HG02840 (cell line): ENCODE measurements around the gene ADAMTS5.

ENCODE experiments used
- ATAC-seq: cut with Tn5 transposase; IDR thresholded peaks from one replicate; pipeline ENCODE4 v1.9.1; 2021; ENCODE audit warnings: mild to moderate bottlenecking, moderate library complexity, moderate number of reproducible peaks; ENCODE audit not compliant: unreplicated experiment, low FRiP score

The ADAMTS5 gene

DNA sequence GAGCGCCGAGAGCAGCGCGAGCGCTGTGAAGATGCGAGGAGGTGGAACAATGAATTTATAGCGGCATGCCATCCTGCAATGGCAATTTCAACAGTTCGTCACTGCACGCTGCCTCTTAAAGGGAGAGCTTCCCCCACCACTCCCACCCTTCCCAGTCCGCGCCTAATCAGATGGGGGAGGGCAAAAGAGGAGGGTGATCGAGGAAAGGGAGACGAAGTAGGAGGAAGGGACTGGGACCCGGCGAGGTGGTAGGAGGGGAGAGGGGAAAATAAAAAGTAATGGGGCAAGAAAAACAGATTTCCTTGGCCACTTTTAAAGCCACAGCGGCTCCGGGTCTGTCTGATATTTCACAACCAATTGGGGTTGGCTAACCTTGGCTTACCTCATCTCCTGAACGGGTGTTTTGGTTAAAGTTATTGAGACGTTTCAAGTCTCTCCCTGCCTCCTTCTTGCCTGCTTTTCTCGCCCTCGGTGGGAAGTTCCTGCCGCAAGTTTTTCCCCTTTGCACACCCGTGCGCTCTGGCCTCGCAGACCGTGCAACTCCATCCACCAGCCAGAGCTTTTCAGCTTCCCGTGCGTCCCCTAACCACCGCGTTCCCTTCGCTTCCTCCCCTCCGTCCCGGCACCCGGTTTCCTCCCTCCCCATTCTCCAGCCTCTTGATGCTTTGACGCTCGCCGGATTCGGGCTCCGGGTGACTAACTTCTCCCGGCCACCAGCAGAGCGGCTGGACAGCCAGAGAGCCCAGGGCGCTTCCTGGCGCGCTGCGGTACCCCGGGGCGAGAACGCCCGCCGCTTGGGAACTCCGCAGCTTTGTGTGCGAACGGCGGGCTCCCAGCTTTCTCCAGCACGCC is at the start of gene ADAMTS5:
ADAMTS5 (minus strand) TSS at position 27 of the 852 bp plus-strand sequence. CDS start 697 bp downstream, outside the sequence.
- ATAC-seq, result no peak

GRCh38 chr21:27001526-27001925 is 34.6 kb upstream of the ADAMTS5 start:
- ATAC-seq, result no peak

DNA sequence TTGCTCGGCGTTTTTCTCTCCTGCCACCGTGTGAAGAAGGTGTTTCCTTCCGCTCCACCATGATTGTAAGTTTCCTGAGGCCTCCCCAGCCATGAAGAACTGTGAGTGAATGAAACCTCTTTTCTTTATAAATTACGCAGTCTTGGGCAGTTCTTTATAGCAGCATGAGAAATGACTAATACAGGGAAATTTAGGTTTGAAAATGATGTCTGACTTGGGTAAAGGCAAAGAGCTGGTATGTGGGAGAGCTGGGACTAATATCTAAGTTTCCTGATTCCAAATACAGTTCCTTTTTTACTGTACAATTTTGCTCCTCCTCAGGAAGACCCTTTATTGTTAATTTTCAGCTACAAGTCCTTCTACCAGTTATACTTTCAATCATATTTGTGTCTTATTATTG is 16.7 kb upstream of the ADAMTS5 start:
- ATAC-seq, result no peak

DNA sequence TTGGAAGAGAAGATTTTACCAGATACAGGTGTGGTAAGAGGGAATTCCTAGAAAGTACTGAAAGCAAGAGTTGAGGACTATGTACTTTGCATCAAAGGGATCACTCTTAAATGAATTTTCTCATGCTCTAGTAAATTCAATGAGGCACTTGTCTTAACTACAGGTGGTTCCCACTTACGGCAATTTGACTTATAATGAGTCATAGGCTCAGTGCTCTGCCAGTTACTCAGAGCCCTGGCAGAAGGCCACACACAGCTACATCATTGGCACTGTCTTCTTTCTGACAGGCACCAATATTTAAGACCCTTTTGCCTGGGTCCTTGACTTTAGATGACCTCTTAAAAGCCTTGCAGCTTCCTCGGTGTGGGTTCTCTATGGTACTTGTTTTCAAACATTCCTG is 15.9 kb upstream of the ADAMTS5 start:
- ATAC-seq, result no peak

- no peak for ATAC-seq
Observed at GRCh38 chr21:26977746-26978145, 10.9 kb upstream of the ADAMTS5 start.

GRCh38 chr21:26973226-26973625 is 6.3 kb upstream of the ADAMTS5 start:
- ATAC-seq, result no peak

DNA sequence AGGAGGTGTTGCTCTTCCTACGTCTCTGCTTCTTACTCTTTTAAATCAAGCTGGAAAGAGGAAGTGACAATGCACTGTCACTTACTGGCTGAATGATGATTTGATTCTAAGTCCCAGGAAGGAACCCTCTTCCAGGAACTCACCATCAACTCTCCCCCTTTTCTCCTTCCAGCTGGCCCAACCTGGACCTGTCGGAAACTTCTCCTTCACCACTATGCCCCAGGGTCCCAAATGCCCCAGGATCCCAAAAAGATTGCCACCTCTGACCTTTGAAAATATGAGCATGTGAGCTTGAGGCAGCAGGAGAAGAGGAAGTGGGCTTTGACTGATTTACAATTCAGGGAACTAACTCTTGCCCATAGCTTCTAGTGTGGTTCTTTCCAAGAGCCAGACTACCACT is 5.3 kb upstream of the ADAMTS5 start:
- ATAC-seq, result no peak

- no peak for ATAC-seq
Observed at GRCh38 chr21:26969971-26970725, 3.3 kb upstream of the ADAMTS5 start.

- ATAC-seq, result no peak
Observed at GRCh38 chr21:26966649-26967061, 233 bp downstream of the ADAMTS5 start.

- no peak for ATAC-seq
Observed at GRCh38 chr21:26965907-26966581, 844 bp downstream of the ADAMTS5 start.

DNA sequence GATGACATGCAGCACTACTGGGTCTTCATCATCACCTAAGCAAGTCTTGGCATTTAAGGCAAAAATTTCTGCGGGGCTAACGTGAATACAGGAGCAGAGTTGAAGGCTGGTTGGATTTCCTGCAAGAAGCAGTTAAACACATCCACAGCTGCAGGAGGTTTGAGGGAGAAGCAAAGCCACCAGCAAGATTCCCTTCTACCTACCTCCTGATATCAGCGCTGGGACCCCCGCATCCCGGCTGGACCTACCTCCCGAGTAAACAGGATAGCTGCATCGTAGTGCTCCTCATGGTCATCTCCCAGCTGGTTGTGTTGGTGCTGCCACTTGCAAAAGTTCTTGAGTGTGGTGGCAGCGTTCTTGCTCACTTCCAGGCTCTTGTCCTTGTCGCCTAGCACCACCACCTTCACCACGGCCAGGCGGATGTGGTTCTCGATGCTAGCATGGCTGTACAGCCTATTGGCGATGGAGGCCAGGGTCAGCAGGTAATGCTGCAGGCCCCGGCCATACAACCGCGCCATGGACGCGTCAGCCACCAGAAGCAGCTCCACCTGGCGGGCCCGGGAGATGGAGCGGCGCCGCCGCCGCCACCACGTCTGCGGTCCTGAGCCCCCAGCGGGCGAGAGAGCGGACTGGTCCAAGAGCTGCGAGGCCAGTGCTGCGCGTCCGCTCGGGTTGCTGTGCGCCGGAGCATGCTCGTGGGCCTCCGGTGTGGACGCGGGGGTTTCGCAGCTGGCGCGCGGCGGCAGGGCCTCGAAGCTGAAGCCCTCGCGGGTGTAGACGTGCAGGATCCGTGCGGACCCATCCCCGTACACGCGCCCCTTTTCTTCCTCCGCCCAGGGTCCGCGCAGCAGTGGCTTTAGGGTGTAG is 1.6 kb downstream of the ADAMTS5 start:
- no peak for ATAC-seq

DNA sequence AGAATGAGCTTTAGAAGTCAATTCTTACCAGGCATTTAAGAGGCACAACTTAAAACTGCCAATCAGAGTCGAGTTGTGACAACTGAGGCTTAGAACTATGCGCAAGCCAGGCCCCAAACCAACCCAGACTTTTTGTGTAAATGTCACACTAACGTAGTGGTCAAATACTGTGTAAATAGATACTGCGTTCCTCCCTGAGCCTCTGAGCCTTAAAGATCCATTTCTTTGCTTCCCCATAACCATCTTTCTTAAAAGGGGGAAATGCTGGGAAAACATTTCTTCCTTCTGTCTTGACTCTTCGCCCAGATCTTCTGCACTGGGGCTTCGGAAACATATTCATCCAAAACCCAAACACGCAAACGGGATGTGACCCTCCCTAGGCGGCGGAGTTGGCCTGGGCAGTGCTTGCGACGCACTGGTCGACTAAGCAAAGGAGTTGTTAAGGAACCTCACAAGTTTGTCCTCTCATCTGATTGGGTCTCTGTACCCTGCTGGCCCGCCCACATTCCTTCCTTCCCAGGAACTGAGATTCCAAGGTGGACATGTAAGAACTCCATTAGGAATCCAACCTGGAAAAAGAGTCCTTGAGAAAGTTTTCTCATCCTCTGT is 2.6 kb downstream of the ADAMTS5 start:
- no peak for ATAC-seq

- no peak for ATAC-seq
Observed at GRCh38 chr21:26962621-26963181, 4.2 kb downstream of the ADAMTS5 start.

DNA sequence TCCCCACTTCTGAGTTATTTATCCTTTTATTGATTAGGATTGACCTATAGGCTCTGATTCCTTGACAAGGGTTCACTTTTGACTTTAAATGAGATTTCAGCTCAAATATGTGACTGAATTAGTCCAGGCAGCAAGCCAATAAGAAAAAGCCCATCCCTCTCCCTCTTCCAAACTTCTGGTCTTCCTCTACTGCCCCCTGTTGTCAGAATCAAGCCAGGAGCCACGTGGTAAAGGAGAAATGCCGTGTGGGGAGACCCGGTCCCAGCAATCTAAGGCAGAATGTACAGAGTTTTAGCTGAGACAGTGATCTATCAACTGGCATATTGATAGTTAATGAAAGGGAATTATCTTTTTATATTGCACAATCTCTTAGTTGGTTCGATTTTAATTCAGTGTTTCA is 5.2 kb downstream of the ADAMTS5 start:
- no peak for ATAC-seq

DNA sequence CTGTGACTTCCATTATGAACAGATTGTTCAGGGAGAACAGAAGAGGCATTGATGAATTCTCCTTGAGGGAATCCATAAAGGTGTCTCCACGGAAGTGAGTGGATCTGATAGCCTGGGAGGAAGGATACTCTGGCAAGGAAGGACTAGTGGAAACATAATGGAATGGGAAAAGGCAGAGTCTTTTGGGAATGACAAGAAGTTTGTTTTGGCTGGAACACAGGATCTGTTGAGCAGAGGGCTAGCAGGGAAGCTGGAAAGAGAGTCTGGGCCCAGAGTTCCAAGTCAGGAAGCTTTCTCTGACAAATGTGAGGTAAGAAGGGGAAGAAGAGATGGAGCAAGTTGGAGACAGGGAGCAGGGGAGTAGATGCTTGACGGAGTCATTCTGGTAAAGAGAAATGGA is 8.1 kb downstream of the ADAMTS5 start:
- no peak for ATAC-seq

DNA sequence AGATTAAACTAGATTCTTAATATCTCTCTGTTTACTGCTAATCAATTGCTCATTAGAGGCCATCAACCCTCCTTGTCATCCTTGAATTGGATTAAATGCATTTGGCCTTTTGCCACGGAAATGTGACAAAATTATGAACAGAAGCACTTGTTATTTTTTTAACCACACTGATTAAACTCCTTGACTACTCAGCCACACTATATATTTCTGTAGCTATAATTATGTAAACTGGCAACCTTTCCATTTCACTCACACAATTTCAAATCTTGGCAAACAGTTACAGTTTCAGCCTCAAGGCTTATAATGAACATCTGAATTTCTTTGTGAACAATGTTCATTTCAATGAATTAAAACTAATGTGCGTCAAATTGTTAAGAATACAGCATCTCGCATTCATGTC is 10.1 kb downstream of the ADAMTS5 start:
- ATAC-seq, result no peak

GRCh38 chr21:26956216-26956615 is 10.7 kb downstream of the ADAMTS5 start:
- ATAC-seq, result no peak

DNA sequence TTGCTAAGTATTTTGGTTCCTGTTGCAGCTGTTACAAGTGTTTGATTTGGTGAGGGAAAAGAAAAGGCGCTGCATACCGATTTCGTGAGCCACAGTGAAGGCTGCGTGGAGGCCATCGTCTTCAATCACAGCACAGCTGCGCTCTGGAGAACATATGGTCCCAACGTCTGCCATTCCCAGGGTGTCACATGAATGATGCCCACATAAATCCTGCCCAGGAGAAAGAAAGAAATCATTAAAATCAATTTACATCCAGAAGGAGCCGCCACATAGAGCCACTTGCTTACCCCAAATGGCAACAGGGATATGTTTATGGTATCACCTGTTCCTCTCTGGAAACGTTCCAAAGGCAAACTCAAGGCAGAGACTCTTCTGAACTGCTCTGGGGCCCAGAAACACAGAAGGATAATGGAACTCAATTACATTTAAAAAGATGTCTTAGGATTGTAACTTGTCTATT is 12.2 kb downstream of the ADAMTS5 start:
- no peak for ATAC-seq

DNA sequence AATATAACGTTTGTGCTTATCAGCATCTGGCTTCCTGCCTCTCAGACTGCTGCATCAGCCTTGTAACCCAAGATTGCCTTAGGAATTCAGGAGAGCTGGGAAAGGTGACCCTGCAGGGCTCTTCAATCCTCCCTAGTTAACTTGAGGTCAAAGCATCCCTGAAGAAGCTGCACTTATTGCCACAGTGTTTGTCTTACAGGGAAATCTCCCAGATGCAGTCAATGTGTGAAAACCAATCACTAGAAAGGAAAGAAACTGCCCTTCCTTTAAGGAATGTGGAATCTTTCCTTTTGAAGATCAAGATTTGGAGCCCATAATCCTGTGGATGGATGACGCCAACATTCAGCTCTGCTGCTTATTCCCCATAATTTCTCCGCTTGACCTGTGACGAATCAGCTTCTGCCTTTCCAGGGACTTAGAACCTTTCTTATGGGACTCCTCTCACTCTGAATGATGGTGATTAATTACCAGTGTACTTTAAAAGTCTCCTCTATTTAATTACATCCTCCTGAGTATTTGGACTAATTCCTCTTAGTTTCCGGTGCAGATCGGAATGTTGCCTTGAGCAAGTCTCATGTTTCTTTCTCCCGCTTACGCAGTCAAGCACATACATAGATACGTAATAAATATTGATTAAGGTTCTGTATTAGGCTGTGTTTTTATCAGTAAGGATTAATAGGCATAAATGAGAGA is 14.4 kb downstream of the ADAMTS5 start:
- no peak for ATAC-seq
